ENCODE data around the gene TUBA4A. TPM values are rescaled to one million over a fixed set of nuclear protein-coding genes. Genes with fewer than 3 reads are reported as not detected.

Gene TUBA4A
- total and polyA plus RNA-seq, 2 of the 8 experiments (the other 6 are each of a cell fraction or from before 2014, with no cell fraction given), result 67.3 to 172 TPM

DNA sequence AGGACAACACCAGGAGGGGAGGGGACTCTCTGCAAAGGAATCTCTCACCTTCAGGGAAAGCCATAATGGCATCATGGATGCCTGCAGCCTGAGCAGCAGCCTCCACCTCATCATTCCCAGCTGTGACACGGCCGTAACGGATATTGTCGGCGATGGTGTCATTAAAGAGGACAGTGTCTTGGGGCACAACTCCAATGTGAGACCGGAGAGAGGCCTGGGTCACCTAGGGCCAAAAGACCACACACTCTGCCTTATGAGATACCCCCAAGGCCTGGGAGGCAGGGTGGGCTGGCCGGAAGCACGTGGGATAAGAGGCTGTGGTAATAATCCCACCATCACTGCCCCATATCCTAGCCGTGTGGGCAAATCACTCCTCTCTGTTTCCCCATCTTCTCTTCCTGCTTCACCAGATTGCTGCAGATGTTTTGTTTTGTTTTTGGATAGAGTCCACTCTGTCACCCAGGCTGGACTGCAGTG is 42.8 kb downstream of the TUBA4A start (continued):
- TF ChIP-seq, protein P1, sequence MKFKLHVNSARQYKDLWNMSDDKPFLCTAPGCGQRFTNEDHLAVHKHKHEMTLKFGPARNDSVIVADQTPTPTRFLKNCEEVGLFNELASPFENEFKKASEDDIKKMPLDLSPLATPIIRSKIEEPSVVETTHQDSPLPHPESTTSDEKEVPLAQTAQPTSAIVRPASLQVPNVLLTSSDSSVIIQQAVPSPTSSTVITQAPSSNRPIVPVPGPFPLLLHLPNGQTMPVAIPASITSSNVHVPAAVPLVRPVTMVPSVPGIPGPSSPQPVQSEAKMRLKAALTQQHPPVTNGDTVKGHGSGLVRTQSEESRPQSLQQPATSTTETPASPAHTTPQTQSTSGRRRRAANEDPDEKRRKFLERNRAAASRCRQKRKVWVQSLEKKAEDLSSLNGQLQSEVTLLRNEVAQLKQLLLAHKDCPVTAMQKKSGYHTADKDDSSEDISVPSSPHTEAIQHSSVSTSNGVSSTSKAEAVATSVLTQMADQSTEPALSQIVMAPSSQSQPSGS (IDR thresholded peaks at IDR 0.05; ENCODE audit: low read length), result no peak
- TF ChIP-seq TBP (IDR thresholded peaks at IDR 0.05; ENCODE audit: low read depth, low read length), result no peak

Data from H1 (cell line).